ENCODE measurements around the gene SPATA31E1. TPM values are rescaled to one million over a fixed set of nuclear protein-coding genes. Genes with fewer than 3 reads are reported as not detected.
"Not testable (repeated sequence)": the region's sequence is repeated elsewhere in the genome, so short reads cannot be mapped to it uniquely, and the experiment has no call there.

SPATA31E1 gene
- total RNA-seq, 1 experiment from 2014 or later, result 0.04 TPM

DNA sequence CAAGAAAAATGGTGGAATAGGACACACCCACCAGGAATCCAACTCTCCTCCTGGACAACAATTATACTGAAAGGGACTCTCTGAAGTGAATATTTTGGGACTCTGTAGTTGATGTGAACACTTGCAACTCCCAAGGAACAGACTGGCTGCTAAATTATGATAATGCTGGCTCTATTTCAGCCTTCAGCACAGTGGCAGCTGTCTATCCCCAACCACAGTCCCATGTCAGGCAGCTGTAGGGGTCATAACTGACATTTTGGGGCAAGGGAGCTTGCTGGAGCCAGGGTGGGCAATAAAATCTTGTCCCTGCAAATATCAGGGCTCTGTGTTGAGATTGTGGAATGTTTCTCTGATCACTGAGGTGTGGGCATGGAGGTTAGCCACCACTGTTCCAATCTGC, 14.2 kb downstream of the SPATA31E1 start:
- H3K9me3 ChIP-seq (ENCODE audit: low read length), result no peaks in the 10 kb centered on the region
- no peaks in the 10 kb centered on the region for H4K20me1 ChIP-seq (ENCODE audit: low read length)
- DNase-seq (no peak), ATAC-seq (no peak)
- POLR2A ChIA-PET (ENCODE audit: unreplicated experiment), result no interaction called here
- BruUV-seq (replicated peaks), result no TSS peak
- TF ChIP-seq, protein P1, sequence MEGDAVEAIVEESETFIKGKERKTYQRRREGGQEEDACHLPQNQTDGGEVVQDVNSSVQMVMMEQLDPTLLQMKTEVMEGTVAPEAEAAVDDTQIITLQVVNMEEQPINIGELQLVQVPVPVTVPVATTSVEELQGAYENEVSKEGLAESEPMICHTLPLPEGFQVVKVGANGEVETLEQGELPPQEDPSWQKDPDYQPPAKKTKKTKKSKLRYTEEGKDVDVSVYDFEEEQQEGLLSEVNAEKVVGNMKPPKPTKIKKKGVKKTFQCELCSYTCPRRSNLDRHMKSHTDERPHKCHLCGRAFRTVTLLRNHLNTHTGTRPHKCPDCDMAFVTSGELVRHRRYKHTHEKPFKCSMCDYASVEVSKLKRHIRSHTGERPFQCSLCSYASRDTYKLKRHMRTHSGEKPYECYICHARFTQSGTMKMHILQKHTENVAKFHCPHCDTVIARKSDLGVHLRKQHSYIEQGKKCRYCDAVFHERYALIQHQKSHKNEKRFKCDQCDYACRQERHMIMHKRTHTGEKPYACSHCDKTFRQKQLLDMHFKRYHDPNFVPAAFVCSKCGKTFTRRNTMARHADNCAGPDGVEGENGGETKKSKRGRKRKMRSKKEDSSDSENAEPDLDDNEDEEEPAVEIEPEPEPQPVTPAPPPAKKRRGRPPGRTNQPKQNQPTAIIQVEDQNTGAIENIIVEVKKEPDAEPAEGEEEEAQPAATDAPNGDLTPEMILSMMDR (conservative IDR thresholded peaks at IDR 0.05; ENCODE audit: low read depth, low read length), result no peak
- TF ChIP-seq EZH2phosphoT487 (IDR thresholded peaks at IDR 0.05; ENCODE audit: borderline replicate concordance, low read length) (no peak), EZH2 (IDR thresholded peaks at IDR 0.05; ENCODE audit: low read length, unreplicated experiment) (no peak)
- no peaks in the 10 kb centered on the region for H3K36me3 ChIP-seq (ENCODE audit: low read depth, low read length)
- H3K4me1 ChIP-seq (ENCODE audit: insufficient read depth, low read length), result no peaks in the 10 kb centered on the region
- no peak overlapping the region for H3K4me2 ChIP-seq (ENCODE audit: low read length)
- intact Hi-C loops (cut with micrococcal nuclease), result no loop called here
- no peaks in the 10 kb centered on the region for H3K9me2 ChIP-seq (replicated peaks; ENCODE audit: low read length)
- no peak overlapping the region for H3K9ac ChIP-seq (ENCODE audit: low read length)
- H3F3A ChIP-seq (ENCODE audit: low read length, unreplicated experiment), result no peaks in the 10 kb centered on the region
- H3K79me2 ChIP-seq (ENCODE audit: low read length), result no peaks in the 10 kb centered on the region
- H3K27me3 ChIP-seq (ENCODE audit: low read length), result no peaks in the 10 kb centered on the region
- H3K4me3 ChIP-seq (ENCODE audit: low read length), result no peak overlapping the region
- H3K27ac ChIP-seq (ENCODE audit: low read length), result no peak overlapping the region
- no peak overlapping the region for H2AFZ ChIP-seq (ENCODE audit: low read length)
- CTCF ChIA-PET, result no interaction called here

DNA sequence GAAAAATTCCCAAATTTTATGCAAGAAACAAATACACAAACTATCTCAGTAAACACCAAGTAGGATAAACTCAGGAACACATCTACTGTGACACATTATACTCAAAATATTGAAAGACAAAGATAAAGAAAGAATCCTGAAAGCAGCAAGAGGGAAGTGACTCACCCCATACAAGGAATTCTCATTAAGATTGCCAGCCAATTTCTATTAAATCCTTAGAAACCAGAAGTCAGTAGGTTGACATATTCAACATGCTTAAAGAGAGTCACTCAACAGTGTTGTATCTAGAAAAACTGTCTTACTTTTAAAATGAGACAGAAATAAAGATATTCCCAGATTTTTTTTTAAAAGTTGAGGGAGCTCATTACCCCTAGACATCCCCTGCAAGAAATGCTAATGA, 15.5 kb downstream of the SPATA31E1 start:
- Histone ChIP-seq H3F3A (ENCODE audit: low read length, unreplicated experiment) (no peaks in the 10 kb centered on the region), H3K4me2 (ENCODE audit: low read length) (no peak overlapping the region), H4K20me1 (ENCODE audit: low read length) (no peaks in the 10 kb centered on the region), H3K9me2 (replicated peaks; ENCODE audit: low read length) (no peaks in the 10 kb centered on the region), H3K27ac (ENCODE audit: low read length) (no peak overlapping the region), H3K9me3 (ENCODE audit: low read length) (no peaks in the 10 kb centered on the region), H3K36me3 (ENCODE audit: low read depth, low read length) (no peaks in the 10 kb centered on the region), H3K4me3 (ENCODE audit: low read length) (no peak overlapping the region), H2AFZ (ENCODE audit: low read length) (no peak overlapping the region), H3K27me3 (ENCODE audit: low read length) (no peaks in the 10 kb centered on the region), H3K79me2 (ENCODE audit: low read length) (no peaks in the 10 kb centered on the region), H3K4me1 (ENCODE audit: insufficient read depth, low read length) (no peaks in the 10 kb centered on the region), H3K9ac (ENCODE audit: low read length) (no peak overlapping the region)
- DNase-seq (peak; percentile 40), ATAC-seq (no peak)
- TF ChIP-seq, protein P1 (conservative IDR thresholded peaks at IDR 0.05; ENCODE audit: low read depth, low read length), result no peak
- TF ChIP-seq EZH2phosphoT487 (IDR thresholded peaks at IDR 0.05; ENCODE audit: borderline replicate concordance, low read length), result no peak
- no peak for TF ChIP-seq EZH2 (IDR thresholded peaks at IDR 0.05; ENCODE audit: low read length, unreplicated experiment)
- BruUV-seq (replicated peaks), result no TSS peak
- ChIA-PET POLR2A (ENCODE audit: unreplicated experiment) (no interaction called here), CTCF (no interaction called here)
- intact Hi-C loops (cut with micrococcal nuclease), result no loop called here

DNA sequence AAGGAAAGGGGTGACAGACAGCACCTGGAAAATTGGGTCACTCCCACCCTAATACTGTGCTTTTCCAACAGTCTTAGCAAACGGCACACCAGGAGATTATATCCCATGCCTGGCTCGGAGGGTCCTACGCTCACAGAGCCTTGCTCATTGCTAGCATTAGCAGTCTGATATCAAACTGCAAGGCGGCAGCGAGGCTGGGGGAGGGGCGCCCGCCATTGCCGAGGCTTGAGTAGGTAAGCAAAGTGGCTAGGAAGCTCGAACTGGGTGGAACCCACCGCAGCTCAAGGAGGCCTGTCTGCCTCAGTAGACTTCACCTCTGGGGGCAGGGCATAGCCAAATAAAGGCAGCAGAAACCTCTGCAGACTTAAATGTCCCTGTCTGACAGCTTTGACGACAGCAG, 19.7 kb downstream of the SPATA31E1 start:
- H2AFZ ChIP-seq (ENCODE audit: low read length); CTCF ChIA-PET; BruUV-seq (replicated peaks); H3F3A ChIP-seq (ENCODE audit: low read length, unreplicated experiment); H3K36me3 ChIP-seq (ENCODE audit: low read depth, low read length); H3K9ac ChIP-seq (ENCODE audit: low read length); DNase-seq; H3K27me3 ChIP-seq (ENCODE audit: low read length); H3K4me1 ChIP-seq (ENCODE audit: insufficient read depth, low read length); H3K9me3 ChIP-seq (ENCODE audit: low read length); H3K9me2 ChIP-seq (replicated peaks; ENCODE audit: low read length); ATAC-seq; intact Hi-C loops (cut with micrococcal nuclease); H3K4me2 ChIP-seq (ENCODE audit: low read length); H4K20me1 ChIP-seq (ENCODE audit: low read length); POLR2A ChIA-PET (ENCODE audit: unreplicated experiment); H3K27ac ChIP-seq (ENCODE audit: low read length); H3K79me2 ChIP-seq (ENCODE audit: low read length); H3K4me3 ChIP-seq (ENCODE audit: low read length): not testable (repeated sequence)

Data from PC-3 (cell line).